GM20000 (cell line): ENCODE data around the gene NCMAP.

Experiments
- DNase-seq: peaks from one replicate; pipeline ENCODE4 v3.0.0; 2012; ENCODE audit warnings: low spot score
- CTCF ChIP-seq: IDR thresholded peaks from 2 replicates; pipeline ENCODE4 v1.5.1; 2012; ENCODE audit warnings: mild to moderate bottlenecking, control low read depth; ENCODE audit errors: extremely low read depth, missing control alignments

NCMAP gene

GRCh38 chr1:24556414-24556795 is 518 bp downstream of the NCMAP start:
- no peak for DNase-seq

GRCh38 chr1:24557220-24557619 is 1.3 kb downstream of the NCMAP start:
- no peak for DNase-seq

More at GRCh38 chr1:24556414-24556795, 518 bp downstream of the NCMAP start:
- no peak for TF ChIP-seq CTCF

GRCh38 chr1:24557711-24558131 is 1.8 kb downstream of the NCMAP start:
- no peak for DNase-seq
- no peak for TF ChIP-seq CTCF

More at GRCh38 chr1:24557220-24557619, 1.3 kb downstream of the NCMAP start:
- TF ChIP-seq CTCF: no peak

- no peak for DNase-seq
- no peak for TF ChIP-seq CTCF
These were observed 2.6 kb downstream of the NCMAP start for GRCh38 chr1:24558455-24558854.

GRCh38 chr1:24558902-24559791 is 3.3 kb downstream of the NCMAP start:
- no peak for TF ChIP-seq CTCF
- no peak for DNase-seq

- TF ChIP-seq CTCF: no peak
- no peak for DNase-seq
These were observed 4.5 kb downstream of the NCMAP start for GRCh38 chr1:24560361-24560760.

- no peak for DNase-seq
- no peak for TF ChIP-seq CTCF
These were observed 6.7 kb downstream of the NCMAP start for GRCh38 chr1:24562625-24563024.
